Adrenal gland (tissue), 12 donors: ENCODE data around the gene PHKG2. TPM values are rescaled to one million over a fixed set of nuclear protein-coding genes. Genes with fewer than 3 reads are reported as not detected.
A peak's percentile ranks its signal among the peaks of the same experiment; 100 is the strongest.

Source experiments
- DNase-seq, 7 donors: peaks; one replicate each; pipeline ENCODE4 v3.0.0-alpha.2; 2019 to 2020
- H3K27ac ChIP-seq, 5 donors: fragments of 200-600 bp; sonication (generic) in 4 of 5; 1 replicate in 3 of 5; 2 replicates in 2 of 5; pipeline versions ENCODE4 v1.5.1 to v1.8.0; 2016 to 2020; ENCODE audit warnings: mild to moderate bottlenecking in 1 of 5
- H3K27me3 ChIP-seq: fragments of 200-600 bp; 2 replicates; pipeline ENCODE4 v1.8.0; 2021
- H3K36me3 ChIP-seq, 2 donors: fragments of 200-600 bp; replicated peaks in 1 of 2; 1 replicate in 1 of 2; 2 replicates in 1 of 2; pipeline versions ENCODE4 v1.5.1 to v1.8.0; 2018 to 2022
- H3K4me1 ChIP-seq, 2 donors: fragments of 200-600 bp; replicated peaks in 1 of 2; 1 replicate in 1 of 2; 2 replicates in 1 of 2; pipeline versions ENCODE4 v1.5.1 to v1.8.0; 2018 to 2021
- H3K4me3 ChIP-seq, 4 donors: fragments of 200-600 bp; sonication (generic) in 3 of 4; one replicate each; pipeline ENCODE4 v1.5.1; 2016 to 2018
- H3K9me3 ChIP-seq, 3 donors: fragments of 200-600 bp; sonication (generic) in 1 of 3; replicated peaks in 1 of 3; 1 replicate in 2 of 3; 2 replicates in 1 of 3; pipeline versions ENCODE4 v1.5.1 to v1.8.0; 2016 to 2021
- CTCF ChIP-seq, 6 experiments: fragments of 450-650 bp in 4 of 6; fragments of 200-600 bp in 2 of 6; sonication (generic) in 1 of 6; IDR thresholded peaks; 1 replicate in 5 of 6; 2 replicates in 1 of 6; pipeline versions ENCODE4 v1.5.1 to v1.8.0; 2016 to 2021; ENCODE audit warnings: antibody characterized with exemption in 6 of 6, mild to moderate bottlenecking in 2 of 6, moderate library complexity in 1 of 6
- POLR2A ChIP-seq, 2 donors: fragments of 450-650 bp; IDR thresholded peaks; one replicate each; pipeline ENCODE4 v1.6.1; 2017; ENCODE audit warnings: antibody characterized with exemption in 2 of 2, mild to moderate bottlenecking in 2 of 2, moderate library complexity in 1 of 2
- WGBS, 4 donors: extraction: QIAGEN DNeasy Blood & Tissue Kit in 2 of 4; methylation state at CpG; one replicate each; pipeline versions ENCODE4 v1.1.5 to v1.1.7; 2013 to 2017; 5-methylcytosine and 5-hydroxymethylcytosine counted together
- intact Hi-C, 2 donors: fragments of 100-400 bp; cut with DNase I; formaldehyde crosslinking; loops; one replicate each; pipeline versions ENCODE4 v1.14.1 to v1.15.0; 2022 to 2023
- polyA plus RNA-seq, 3 donors: library from polyadenylated mRNA; stranded (reverse); fragments of 200-250 nt in 2 of 3; fragments of 350-450 nt in 1 of 3; fragmentation: Illumina TruSeq in 1 of 3; extraction: RNeasy Lipid Tissue Mini Kit (QIAGEN cat#74804) in 1 of 3; gene quantifications; one replicate each; pipeline ENCODE4 v1.2.3, GENCODE V29; 2013 to 2014
- total RNA-seq, 9 donors: library from RNA; depleted of rRNA in 4 of 9; stranded (reverse); fragments of >200 nt in 4 of 9; fragments of 120-200 nt in 1 of 9; fragmentation: NEBNext Ultra II Directional in 1 of 9; extraction: Animal tissue kit (Norgen Biotek cat#: 25700) in 1 of 9; gene quantifications; one replicate each; pipeline versions ENCODE4 v1.1.0 to v1.2.4, GENCODE V29; 2013 to 2023
- donor health status: healthy with polysubstance abuse.
- donor health status: Bipolar disorder and iron deficiency.
- donor health status: DM: yes; HTN: yes; CAD: no.
- donor health status: DM: no; HTN: no; CAD: no.
- donor health status: DM: no; HTN: no; CAD: no.
- donor health status: DM: yes; HTN: yes; CAD: no.

PHKG2 gene
- total and polyA plus RNA-seq, 12 donors = 18.7 to 82.8 (median 35.2) TPM

DNA sequence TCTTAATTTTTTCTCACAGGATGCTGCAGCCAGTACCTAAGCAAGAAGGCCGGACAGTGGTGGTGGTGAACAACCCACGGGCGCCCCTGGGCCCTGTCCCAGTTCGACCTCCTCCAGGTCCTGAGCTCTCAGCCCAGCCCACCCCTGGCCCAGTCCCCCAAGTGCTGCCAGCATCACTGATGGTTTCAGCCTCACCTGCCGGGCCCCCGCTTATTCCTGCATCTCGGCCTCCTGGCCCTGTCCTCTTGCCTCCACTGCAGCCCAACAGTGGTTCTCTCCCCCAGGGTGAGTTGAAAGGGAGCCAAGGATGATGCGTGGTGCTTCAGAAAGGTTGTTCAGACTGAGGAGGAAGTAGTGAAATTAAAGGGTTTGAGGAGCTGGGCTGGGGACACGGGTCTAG lies 27.5 kb upstream of the PHKG2 start:
- Histone ChIP-seq H3K9me3 (no peaks in the 10 kb centered on the region), H3K27ac (no peak overlapping the region), H3K4me3 (no peak overlapping the region), H3K4me1 (peaks cover 10 to 19% of the 10 kb centered on the region in 2 donors), H3K27me3 (no peaks in the 10 kb centered on the region), H3K36me3 (peaks cover 0 to 99% of the 10 kb centered on the region in 2 donors)
- TF ChIP-seq CTCF (IDR thresholded peaks at IDR 0.05) (no peak), POLR2A (IDR thresholded peaks at IDR 0.05) (no peak)
- DNase-seq = no peak
- WGBS, 4 donors = 79 to 91% (median 83%) methylated on average over 8 to 9 of the region's 9 CpGs
- intact Hi-C loops = no loop called here

GRCh38 chr16:30721167-30721566 lies 27.1 kb upstream of the PHKG2 start:
- Histone ChIP-seq H3K4me1 (peaks cover 10 to 18% of the 10 kb centered on the region in 2 donors), H3K27ac (no peak overlapping the region), H3K9me3 (no peaks in the 10 kb centered on the region), H3K27me3 (no peaks in the 10 kb centered on the region), H3K36me3 (peaks cover 0 to 99% of the 10 kb centered on the region in 2 donors), H3K4me3 (no peak overlapping the region)
- intact Hi-C loops = no loop called here
- WGBS, 4 donors = 93 to 96% (median 95%) methylated on average over 8 of the region's 8 CpGs
- no peak for DNase-seq
- TF ChIP-seq POLR2A (IDR thresholded peaks at IDR 0.05) = no peak
- TF ChIP-seq CTCF (IDR thresholded peaks at IDR 0.05) = no peak

DNA sequence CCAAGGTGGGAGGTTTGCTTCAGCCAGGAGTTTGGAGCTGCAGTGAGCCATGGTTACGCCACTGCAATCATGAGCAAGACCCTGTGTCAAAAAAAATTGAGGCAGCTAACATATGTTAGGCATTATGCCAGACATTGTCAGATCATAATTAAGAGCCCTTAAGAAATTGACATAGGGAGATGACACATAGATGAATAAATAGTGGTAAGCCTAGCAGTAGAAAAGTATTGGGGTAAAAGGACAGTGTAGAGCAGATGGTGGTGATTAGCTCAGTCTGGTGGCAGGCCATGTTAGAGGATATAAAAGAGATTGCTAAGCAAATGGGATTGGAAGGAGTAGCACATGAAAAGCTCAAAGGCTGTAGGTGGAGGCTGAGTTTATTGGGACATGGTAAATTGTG lies 26.6 kb upstream of the PHKG2 start:
- 88 to 100% (median 93%) methylated on average over 1 of the region's 1 CpG for WGBS, 4 donors

DNA sequence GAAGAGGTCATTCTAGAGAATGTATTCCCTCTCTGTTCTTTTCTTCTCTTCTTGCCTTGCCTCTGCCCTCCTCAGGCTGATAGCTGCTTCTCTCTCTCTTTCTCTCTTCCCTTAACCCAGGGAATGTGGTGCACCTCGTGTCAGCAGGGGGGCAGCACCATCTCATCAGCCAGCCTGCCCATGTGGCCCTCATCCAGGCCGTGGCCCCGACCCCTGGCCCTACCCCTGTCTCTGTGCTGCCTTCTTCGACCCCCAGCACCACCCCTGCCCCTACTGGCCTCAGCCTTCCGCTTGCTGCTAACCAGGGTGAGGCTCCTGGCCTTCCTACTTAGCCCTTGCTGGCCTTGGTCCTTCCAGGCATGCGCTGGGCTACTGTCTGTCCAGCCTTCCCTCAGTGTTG lies 25.8 kb upstream of the PHKG2 start:
- no peaks in the 10 kb centered on the region for H3K27me3 ChIP-seq
- intact Hi-C loops = no loop called here

More for the DNA sequence above, 26.6 kb upstream of the PHKG2 start:
- Histone ChIP-seq H3K27ac (no peak overlapping the region), H3K4me3 (no peak overlapping the region), H3K9me3 (no peaks in the 10 kb centered on the region), H3K4me1 (peaks cover 10 to 17% of the 10 kb centered on the region in 2 donors), H3K36me3 (peaks cover 0 to 98% of the 10 kb centered on the region in 2 donors), H3K27me3 (no peaks in the 10 kb centered on the region)
- DNase-seq = no peak
- TF ChIP-seq CTCF (IDR thresholded peaks at IDR 0.05) (no peak), POLR2A (IDR thresholded peaks at IDR 0.05) (no peak)
- intact Hi-C loops = no loop called here

More for the DNA sequence above, 25.8 kb upstream of the PHKG2 start:
- no peaks in the 10 kb centered on the region for H3K9me3 ChIP-seq
- DNase-seq = no peak
- WGBS, 4 donors = 50 to 64% (median 61%) methylated on average over 6 of the region's 6 CpGs
- no peak overlapping the region for H3K27ac ChIP-seq
- H3K4me3 ChIP-seq = no peak overlapping the region
- peak in 2 of 6 experiments; percentile 16 to 20 for TF ChIP-seq CTCF (IDR thresholded peaks at IDR 0.05)
- TF ChIP-seq POLR2A (IDR thresholded peaks at IDR 0.05) = no peak
- H3K36me3 ChIP-seq = peaks cover 0 to 97% of the 10 kb centered on the region in 2 donors
- H3K4me1 ChIP-seq = peaks cover 10 to 13% of the 10 kb centered on the region in 2 donors
